Thymus (tissue), 11 donors: ENCODE data around the gene PGA3. TPM values are rescaled to one million over a fixed set of nuclear protein-coding genes. Genes with fewer than 3 reads are reported as not detected.
"Not testable (repeated sequence)": the region's sequence is repeated elsewhere in the genome, so short reads cannot be mapped to it uniquely, and the experiment has no call there.

Experiments used
- DNase-seq, 9 donors: peaks; one replicate each; pipeline ENCODE4 v3.0.0-alpha.2; 2013; ENCODE audit warnings: low spot score in 9 of 9, low read depth in 6 of 9, missing footprints in 1 of 9
- H3K27ac ChIP-seq, 2 donors: one replicate each; pipeline ENCODE4 v1.5.1; 2013; ENCODE audit warnings: control low read depth in 1 of 2, low read depth in 1 of 2, low read length in 1 of 2, mild to moderate bottlenecking in 1 of 2, moderate library complexity in 1 of 2
- H3K27me3 ChIP-seq, 2 donors: one replicate each; pipeline ENCODE4 v1.5.1; 2013; ENCODE audit warnings: low read length in 1 of 2; ENCODE audit not compliant: control insufficient read depth in 2 of 2, insufficient read depth in 1 of 2
- H3K36me3 ChIP-seq, 2 donors: one replicate each; pipeline ENCODE4 v1.5.1; 2013; ENCODE audit warnings: low read length in 1 of 2, mild to moderate bottlenecking in 1 of 2, moderate library complexity in 1 of 2; ENCODE audit not compliant: control insufficient read depth in 2 of 2, insufficient read depth in 2 of 2
- H3K4me1 ChIP-seq, 2 donors: one replicate each; pipeline ENCODE4 v1.5.1; 2013; ENCODE audit warnings: low read length in 2 of 2; ENCODE audit not compliant: control insufficient read depth in 2 of 2, insufficient read depth in 2 of 2
- H3K4me3 ChIP-seq, 2 donors: one replicate each; pipeline ENCODE4 v1.5.1; 2013; ENCODE audit warnings: low read length in 2 of 2, control low read depth in 1 of 2, mild to moderate bottlenecking in 1 of 2
- H3K9me3 ChIP-seq, 2 donors: one replicate each; pipeline ENCODE4 v1.5.1; 2013; ENCODE audit warnings: low read length in 1 of 2, mild to moderate bottlenecking in 1 of 2; ENCODE audit not compliant: control insufficient read depth in 2 of 2, insufficient read depth in 1 of 2
- WGBS: extraction: QIAGEN DNeasy Blood & Tissue Kit; methylation state at CpG from one replicate; pipeline ENCODE4 v1.1.7; 2013; 5-methylcytosine and 5-hydroxymethylcytosine counted together
- polyA plus RNA-seq: library from polyadenylated mRNA; stranded (reverse); fragments of 200-250 nt; gene quantifications from one replicate; pipeline ENCODE4 v1.2.3, GENCODE V29; 2013
- total RNA-seq: library from RNA; stranded (reverse); fragments of 120-200 nt; gene quantifications from one replicate; pipeline ENCODE4 v1.2.4, GENCODE V29; 2013
- donor health status: healthy.

PGA3 gene
- total and polyA plus RNA-seq, 2 donors: 0.80 to 1.3 TPM

- not testable (repeated sequence) for H3K4me3 ChIP-seq
These were observed 45.9 kb downstream of the PGA3 start for GRCh38 chr11:61249201-61249600.

DNA sequence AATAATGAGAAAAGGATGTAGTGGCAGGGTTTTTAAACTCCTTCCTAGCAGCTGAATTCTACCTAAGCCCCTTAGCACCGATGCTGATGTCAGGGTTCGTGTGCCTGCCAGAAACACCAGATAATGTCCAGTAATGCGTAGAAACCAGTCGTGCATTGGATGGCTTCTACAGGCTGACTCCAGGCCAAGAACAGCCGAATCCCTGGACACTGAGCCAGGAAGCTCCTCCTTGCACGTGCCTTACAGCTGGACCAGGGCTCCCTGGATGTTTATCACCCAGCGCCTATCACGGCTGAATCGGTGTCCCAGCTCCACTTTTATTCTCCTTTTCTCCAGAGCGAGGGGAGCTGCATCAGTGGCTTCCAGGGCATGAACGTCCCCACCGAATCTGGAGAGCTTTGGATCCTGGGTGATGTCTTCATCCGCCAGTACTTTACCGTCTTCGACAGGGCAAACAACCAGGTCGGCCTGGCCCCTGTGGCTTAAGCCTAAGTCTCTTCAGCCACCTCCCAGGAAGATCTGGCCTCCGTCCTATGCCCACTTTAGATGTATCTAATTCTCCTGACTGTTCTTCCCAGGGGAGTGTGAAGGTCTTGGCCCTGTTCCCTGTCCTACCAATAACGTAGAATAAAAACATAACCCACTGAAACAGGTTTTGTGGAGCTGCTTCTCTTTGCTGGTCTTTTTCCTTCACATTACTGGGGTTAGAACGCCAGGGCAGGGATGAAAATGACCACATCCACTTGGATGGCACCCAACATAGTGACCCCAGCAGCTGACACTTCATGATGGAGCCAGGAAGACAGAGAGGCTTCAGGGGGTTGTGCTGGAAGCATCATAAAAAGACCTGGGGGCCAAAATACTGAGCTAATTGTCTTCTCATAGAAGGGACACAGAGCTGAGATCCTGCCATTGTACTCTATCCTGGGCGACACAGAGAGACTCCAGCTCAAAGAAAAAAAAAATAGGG is 47.8 kb downstream of the PGA3 start:
- H3K4me3 ChIP-seq, H3K27ac ChIP-seq: not testable (repeated sequence)
- 94% methylated on average over 20 of the region's 20 CpGs for WGBS

More at GRCh38 chr11:61249201-61249600, 45.9 kb downstream of the PGA3 start:
- H3K4me1 ChIP-seq, H3K27ac ChIP-seq, H3K27me3 ChIP-seq, H3K9me3 ChIP-seq, H3K36me3 ChIP-seq, DNase-seq: not testable (repeated sequence)
- 94% methylated on average over 8 of the region's 8 CpGs for WGBS

GRCh38 chr11:61252332-61252731 is 49.0 kb downstream of the PGA3 start:
- H3K36me3 ChIP-seq, H3K27me3 ChIP-seq, H3K4me3 ChIP-seq, DNase-seq, H3K4me1 ChIP-seq, H3K27ac ChIP-seq, H3K9me3 ChIP-seq: not testable (repeated sequence)
- 79% methylated on average over 1 of the region's 1 CpG for WGBS

More for the DNA sequence above, 47.8 kb downstream of the PGA3 start:
- not testable (repeated sequence) for H3K27me3 ChIP-seq, DNase-seq, H3K4me1 ChIP-seq, H3K36me3 ChIP-seq, H3K9me3 ChIP-seq

GRCh38 chr11:61254403-61255025 is 51.2 kb downstream of the PGA3 start:
- Histone ChIP-seq H3K36me3 (peaks cover 7 to 13% of the 10 kb centered on the region in 2 donors), H3K27me3 (no peaks in the 10 kb centered on the region), H3K27ac (no peak overlapping the region), H3K4me3 (no peak overlapping the region), H3K4me1 (no peaks in the 10 kb centered on the region), H3K9me3 (no peaks in the 10 kb centered on the region)
- 67% methylated on average over 12 of the region's 12 CpGs for WGBS
- peak; percentile 19 to 72 (median 39) for DNase-seq

- Histone ChIP-seq H3K36me3 (peaks cover 7 to 13% of the 10 kb centered on the region in 2 donors), H3K4me1 (no peaks in the 10 kb centered on the region), H3K9me3 (no peaks in the 10 kb centered on the region), H3K27me3 (no peaks in the 10 kb centered on the region), H3K4me3 (no peak overlapping the region), H3K27ac (no peak overlapping the region)
- no peak for DNase-seq
- WGBS: 98% methylated on average over 18 of the region's 18 CpGs
These were observed 53.6 kb downstream of the PGA3 start for GRCh38 chr11:61256710-61257482.

DNA sequence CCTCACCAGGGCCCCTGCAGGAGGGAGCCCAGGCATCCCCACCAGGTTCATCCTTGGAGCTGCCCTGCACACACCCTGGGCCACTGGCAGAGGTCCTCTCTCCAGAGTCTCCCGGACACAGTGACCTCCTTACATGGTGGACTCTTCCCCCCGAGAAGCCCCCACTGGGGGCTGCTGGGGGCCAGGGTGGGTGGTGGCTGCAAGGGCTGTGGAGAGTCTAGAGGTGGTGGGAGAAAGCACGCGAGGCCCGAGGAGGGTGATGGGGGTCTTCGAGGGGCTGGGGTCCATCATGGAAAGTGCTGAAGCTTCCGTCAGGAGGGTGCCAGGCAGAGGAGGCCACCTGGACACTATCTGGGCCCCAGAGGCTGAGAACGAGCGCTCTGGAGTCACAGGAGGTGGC is 55.2 kb downstream of the PGA3 start:
- no peaks in the 10 kb centered on the region for H3K4me1 ChIP-seq
- DNase-seq: no peak
- H3K9me3 ChIP-seq: no peaks in the 10 kb centered on the region
- H3K27ac ChIP-seq: no peak overlapping the region
- WGBS: 96% methylated on average over 9 of the region's 9 CpGs
- no peaks in the 10 kb centered on the region for H3K27me3 ChIP-seq
- H3K4me3 ChIP-seq: no peak overlapping the region
- peaks cover 7 to 13% of the 10 kb centered on the region in 2 donors for H3K36me3 ChIP-seq

DNA sequence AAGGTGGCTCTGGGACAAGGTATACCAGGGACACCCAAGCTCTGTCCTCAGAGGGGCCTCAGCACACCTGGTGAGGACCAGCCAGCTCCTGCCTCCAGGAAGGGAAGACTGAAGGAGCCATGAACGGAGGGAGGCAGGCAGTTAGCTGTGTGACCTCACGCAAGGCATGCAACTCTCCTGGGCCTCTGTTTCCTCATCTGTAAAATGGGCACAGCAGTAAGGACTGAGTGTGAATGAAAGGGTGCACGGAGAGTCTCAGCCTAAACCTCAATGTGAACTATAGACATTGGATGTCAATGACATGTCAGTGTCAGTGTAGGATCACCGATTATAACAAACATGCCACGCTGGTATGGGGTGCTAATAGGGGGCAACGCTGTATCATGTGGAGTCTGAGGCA is 56.0 kb downstream of the PGA3 start:
- Histone ChIP-seq H3K4me1 (no peaks in the 10 kb centered on the region), H3K9me3 (no peaks in the 10 kb centered on the region), H3K36me3 (peaks cover 7 to 14% of the 10 kb centered on the region in 2 donors), H3K27me3 (no peaks in the 10 kb centered on the region), H3K4me3 (no peak overlapping the region), H3K27ac (no peak overlapping the region)
- no peak for DNase-seq
- WGBS: 98% methylated on average over 6 of the region's 6 CpGs
